ENCODE results near the gene SETDB2.

SETDB2 gene

DNA sequence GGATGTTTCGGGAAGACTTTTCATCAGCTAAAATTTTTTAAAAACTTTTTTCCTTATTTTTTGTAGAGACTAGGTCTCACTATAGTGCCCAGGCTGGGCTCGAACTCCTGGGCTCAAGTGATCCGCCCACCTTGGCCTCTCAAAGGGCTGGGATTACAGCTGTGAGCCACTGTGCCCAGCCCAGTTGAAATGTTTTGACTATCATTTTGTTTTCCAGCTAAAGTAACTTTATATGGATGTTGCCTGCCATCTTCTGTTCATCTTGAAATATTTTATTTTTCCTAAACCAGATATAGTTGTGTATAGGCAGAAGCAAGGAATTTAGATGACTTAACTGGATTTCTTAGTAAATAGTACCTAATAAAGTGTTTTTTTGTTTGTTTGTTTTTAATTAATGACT, 7.2 kb upstream of the SETDB2 start:
- DNase-seq, result no peak

DNA sequence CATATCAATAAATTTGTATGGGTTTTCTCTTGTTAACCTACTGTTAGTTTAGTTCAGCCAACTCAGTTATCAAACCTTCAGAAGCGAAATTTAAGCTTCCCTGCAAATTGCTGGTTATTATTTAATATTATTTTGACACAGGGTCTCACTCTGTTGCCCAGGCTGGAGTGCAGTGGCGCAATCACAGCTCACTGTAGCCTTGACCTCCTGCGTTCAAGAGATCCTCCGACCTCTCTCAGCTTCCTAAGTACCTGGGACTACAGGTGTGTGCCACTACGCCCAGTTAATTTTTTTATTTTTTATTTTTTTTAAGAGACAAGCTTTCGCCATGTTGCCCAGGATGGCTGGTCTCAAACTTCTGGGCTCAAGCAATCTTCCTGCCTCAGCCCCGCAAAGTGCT, 6.4 kb upstream of the SETDB2 start:
- no peak for DNase-seq

DNA sequence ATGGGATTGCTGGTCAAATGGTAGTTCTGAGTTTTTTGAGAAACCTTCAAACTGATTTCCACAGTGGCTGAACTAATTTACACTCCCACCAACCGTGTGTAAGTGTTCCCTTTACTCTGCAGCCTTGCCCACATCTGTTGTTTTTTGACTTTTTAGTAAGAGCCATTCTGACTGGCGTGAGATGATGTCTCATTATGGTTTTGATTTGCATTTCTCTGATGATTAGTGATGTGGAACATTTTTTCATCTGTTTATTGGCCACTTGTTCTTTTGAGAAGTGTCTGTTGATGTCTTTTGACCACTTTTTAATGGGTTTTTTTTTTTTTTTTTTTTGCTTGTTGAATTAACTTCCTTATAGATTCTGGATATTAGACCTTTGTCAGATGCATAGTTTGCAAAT, 4.5 kb upstream of the SETDB2 start:
- DNase-seq, result no peak

GRCh38 chr13:49441312-49441711, 2.8 kb upstream of the SETDB2 start:
- no peak for DNase-seq

- DNase-seq, result no peak
These were observed 2.2 kb upstream of the SETDB2 start for GRCh38 chr13:49441846-49442245.

DNA sequence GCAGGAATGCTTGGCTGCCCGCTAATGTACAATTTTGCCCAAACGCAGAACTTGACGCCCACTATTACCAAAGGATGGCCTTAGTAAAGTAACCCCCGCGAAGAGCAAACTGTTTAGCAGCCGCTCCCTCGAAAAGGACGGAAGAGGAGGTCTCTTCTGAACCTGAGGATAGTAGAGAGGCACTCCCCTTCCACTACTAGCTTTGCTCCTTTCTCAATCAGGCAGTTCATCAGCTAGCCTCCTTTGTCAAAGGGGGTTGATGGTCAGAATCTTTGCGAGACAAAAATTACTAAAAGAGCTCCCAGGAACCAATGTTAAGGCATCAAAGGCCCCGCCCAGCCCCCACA, 744 bp upstream of the SETDB2 start:
- peak; percentile 52 for DNase-seq

DNA sequence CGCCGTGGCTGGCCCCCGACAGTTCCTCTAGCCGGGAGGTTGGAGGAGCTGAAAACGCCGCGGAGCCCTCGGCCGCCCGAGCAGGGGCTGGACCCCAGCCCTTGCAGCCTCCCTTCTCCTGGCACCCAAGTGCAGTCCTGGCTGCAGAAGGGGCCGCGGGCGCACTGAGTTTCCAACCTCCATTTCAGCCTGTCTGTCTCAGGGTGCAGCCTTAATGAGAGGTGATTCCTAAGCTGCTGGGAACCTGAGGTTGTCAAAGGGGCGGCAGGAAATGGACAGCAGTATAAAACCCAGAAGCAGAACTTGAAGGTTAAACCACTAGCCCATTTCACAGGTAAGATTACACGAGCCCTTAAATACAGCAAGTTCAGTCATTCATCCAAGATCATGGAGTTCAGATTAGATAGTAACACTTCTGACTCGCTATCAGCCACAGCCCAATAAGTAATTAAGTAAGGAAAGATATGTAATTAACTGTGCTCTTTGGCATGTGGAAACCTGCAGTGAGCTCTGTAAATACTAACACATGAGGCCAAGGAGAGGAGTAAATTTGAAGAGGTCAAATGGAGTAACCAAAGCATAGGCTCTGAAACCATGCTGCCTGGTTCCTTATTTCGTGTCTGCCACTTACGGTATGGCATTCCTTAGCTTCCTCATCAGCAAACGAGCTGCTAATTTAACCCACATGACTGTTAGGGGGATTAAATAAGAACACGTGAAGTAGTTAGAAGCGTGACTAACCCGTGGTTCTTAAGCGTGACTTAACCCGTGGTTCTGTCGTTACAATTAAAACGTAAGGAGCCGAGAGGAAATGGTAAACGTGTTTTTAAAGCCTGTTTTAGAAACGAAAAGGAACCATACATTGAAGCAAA, 686 bp downstream of the SETDB2 start:
- peak; percentile 55 for DNase-seq

DNA sequence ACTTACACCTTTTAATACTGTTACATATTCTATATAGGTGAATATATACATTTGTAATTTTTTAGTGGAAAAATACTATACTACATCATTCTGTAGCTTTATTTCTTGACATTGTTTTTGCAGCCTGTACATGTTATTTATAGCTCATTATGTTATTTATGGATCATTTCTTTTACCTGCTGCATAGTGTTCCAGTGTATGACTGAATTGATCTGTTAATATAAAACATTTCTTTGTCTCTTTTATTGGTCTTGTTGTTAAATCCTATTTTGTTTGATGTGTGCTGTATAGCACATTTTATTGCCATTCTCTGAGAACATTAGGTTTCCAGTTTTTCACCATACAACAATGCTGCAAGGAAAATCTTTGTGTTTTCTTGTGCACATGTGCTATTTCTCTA, 2.4 kb downstream of the SETDB2 start:
- DNase-seq, result no peak

- DNase-seq, result no peak
These were observed 4.7 kb downstream of the SETDB2 start for GRCh38 chr13:49448753-49449152.

DNA sequence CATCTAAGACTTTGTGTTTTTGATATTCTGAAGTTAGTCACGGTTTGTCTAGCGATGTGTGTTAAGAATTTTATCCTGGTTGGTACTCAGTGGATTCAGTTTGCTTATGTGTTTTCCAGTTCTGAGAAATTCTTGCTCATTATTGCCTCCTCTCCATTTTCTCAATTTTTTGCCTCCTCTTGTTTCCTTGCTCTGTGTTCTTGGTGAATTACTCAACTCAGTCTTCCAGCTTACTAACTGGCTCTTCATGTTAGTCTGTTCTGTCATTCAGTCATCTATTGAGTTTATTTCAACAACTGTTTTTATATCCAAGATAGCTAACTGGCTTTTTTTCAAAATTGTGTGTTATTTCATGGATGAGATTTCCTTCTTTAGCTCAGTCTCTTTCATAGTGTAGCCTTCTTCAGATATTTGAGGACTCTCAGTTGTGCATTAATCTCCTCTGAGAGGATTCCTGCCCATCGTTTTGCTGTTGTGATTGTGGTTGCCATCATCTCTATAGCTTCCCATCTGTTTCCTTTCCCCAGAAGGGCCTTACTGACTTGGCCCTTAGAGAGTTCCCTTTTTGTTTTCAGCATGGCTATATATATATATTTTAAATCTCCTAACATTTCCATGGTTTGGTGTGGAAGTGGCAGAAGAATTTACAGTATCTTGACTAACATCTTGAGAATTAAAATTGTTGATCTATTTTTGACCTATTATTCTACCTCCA, 6.2 kb downstream of the SETDB2 start:
- DNase-seq, result no peak

- no peak for DNase-seq
These were observed 8.8 kb downstream of the SETDB2 start for GRCh38 chr13:49452725-49453457.

- DNase-seq, result no peak
These were observed 9.4 kb downstream of the SETDB2 start for GRCh38 chr13:49453465-49453864.

GRCh38 chr13:49454388-49455006, 10.4 kb downstream of the SETDB2 start:
- DNase-seq, result no peak

- DNase-seq, result no peak
These were observed 10.9 kb downstream of the SETDB2 start for GRCh38 chr13:49455007-49455398.

DNA sequence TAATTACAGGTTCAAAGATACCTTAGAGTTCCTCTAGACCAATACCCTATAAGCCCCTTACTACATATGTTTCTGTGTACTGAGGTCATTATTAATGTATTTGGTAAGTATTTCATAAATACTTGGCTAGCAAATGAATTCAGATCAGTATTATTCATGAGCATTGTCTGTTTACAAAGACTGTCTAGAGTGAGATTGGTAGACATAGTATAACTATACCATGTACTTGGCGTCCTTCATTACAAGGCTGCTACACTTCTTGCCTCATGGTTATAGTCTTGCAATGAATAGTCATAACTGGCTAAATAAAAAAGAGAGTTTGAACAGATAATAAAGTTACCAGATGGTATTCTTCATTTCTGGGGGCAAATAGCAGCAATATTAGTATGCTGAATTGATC, 12.1 kb downstream of the SETDB2 start:
- DNase-seq, result no peak

- no peak for DNase-seq
These were observed 13.1 kb downstream of the SETDB2 start for GRCh38 chr13:49457221-49457620.

DNA sequence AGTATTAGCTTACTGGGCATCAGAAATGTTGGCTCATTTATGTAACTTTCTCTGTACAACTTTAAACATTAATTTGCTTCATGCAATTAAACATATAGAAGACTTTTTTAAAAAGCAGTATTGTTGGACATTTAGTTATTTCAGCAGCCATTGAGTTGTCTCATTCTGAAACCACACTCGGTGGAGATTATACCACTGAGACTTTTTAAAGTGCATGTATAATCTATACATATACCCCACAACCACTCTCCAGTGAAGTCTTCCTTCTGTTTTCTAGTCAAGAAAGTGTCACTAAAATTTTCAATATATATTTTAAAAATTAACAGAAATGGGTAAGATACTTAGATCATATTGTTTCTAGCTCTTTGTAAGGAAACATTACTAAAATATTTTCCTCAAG, 15.5 kb downstream of the SETDB2 start:
- no peak for DNase-seq

- no peak for DNase-seq
These were observed 20.0 kb downstream of the SETDB2 start for GRCh38 chr13:49464085-49464484.

DNA sequence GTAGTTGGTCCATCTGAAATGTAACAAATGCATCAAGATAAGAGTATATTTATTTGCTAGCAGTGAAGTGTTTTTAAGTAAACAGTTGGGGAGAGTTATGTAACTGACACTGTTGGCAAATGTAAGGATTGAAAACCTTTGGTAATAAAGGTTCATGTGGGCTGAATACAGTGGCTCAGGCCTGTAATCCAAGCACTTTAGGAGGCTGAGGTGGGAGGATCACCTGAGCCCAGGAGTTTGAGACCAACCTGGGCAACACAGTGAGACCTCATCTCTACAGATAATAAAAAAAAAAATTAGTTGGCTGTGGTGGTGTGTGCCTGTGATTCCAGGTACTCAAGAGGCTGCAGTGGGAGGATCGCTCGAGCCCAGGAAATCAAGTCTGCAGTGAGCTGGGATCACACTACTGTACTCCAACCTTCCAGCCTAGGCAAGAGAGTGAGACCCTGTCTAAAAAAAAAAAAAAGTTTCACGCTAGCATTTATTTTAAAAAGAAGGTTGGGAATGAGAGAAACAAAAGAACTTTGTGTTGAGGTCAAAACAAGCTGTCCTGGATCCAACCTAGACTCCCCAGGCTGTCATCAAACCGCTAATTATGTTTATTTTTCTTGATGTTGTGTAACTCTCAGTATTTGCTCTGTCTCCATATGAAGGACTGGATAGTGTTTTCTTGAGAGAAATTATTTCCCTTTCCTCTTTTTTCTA, 20.7 kb downstream of the SETDB2 start:
- no peak for DNase-seq

GRCh38 chr13:49466292-49466838, 22.3 kb downstream of the SETDB2 start:
- DNase-seq, result no peak

DNA sequence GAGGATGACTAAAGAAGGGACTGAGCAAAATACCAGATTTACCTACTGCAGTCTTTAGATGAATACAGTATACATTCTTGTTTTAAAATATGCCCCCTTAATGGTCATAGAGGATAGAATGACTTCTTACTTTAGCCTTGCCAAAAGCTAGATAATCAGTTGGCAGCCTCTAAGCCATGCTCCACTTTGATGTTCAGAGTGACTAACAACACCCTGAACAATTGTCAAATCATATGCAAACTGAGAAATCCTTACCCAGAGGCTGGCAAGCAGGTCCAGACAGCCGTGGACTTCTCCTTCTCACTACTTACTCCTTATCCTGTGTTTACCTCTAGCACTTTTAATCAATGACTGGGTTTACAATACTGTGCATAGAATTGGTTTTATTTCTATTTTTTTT, 28.1 kb downstream of the SETDB2 start:
- DNase-seq, result no peak

GRCh38 chr13:49476529-49476928, 32.5 kb downstream of the SETDB2 start:
- no peak for DNase-seq
